ENCODE results near the gene TMEM223.

TMEM223 gene

DNA sequence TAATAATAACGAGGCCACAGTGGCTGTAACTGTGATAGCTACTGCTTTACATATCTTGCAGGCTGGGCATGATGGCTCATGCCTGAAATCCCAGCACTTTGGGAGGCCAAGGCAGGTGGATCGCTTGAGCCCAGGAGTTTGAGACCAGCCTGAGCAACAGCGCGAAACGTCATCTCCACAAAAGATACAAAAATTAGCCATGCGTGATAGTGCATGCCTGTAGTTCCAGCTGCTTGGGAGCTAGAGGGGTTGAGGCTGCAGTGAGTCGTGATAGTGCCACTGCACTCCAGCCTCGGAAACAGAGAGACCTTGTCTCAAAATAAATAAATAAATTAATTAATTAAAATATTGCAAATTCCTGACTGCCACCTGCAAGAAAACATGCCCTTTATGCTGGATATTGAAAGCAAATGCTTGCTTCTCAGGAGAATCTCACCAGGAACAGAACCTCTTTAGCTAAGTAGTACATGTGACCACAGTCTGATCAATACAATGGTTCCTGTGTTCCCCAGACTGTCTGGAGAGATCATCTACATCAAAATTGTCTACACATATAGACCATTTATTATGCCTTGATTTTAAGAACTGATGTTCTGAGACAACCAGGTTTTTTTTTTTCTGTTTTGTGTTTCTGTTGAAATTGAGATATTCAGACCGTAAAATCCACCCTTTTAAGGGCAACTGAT, 44.2 kb downstream of the TMEM223 start:
- POLR2A ChIA-PET: interaction anchor here (0.6 kb wide), 1 partner anchor 19 kb away, joined by 4 read pairs; the partner anchor contains the start of gene TTC9C
- TF ChIP-seq, protein P1, sequence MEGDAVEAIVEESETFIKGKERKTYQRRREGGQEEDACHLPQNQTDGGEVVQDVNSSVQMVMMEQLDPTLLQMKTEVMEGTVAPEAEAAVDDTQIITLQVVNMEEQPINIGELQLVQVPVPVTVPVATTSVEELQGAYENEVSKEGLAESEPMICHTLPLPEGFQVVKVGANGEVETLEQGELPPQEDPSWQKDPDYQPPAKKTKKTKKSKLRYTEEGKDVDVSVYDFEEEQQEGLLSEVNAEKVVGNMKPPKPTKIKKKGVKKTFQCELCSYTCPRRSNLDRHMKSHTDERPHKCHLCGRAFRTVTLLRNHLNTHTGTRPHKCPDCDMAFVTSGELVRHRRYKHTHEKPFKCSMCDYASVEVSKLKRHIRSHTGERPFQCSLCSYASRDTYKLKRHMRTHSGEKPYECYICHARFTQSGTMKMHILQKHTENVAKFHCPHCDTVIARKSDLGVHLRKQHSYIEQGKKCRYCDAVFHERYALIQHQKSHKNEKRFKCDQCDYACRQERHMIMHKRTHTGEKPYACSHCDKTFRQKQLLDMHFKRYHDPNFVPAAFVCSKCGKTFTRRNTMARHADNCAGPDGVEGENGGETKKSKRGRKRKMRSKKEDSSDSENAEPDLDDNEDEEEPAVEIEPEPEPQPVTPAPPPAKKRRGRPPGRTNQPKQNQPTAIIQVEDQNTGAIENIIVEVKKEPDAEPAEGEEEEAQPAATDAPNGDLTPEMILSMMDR (IDR thresholded peaks at IDR 0.05; ENCODE audit: control extremely low read depth, extremely low read depth, low read depth, missing control alignments): no peak
- CTCF ChIA-PET: interaction anchor here (0.7 to 1.3 kb wide), 3 partner anchors 10 to 39 kb away, joined by 3 to 4 read pairs (median 3); no protein-coding TSS in a partner anchor
- no peak for DNase-seq (ENCODE audit: extremely low spot score)

Measured in GM10248 (cell line).